Prostate gland (tissue), 2 donors: ENCODE measurements around the gene ERVFRD-1.

Experiments
- POLR2A ChIP-seq: fragments of 450-650 bp; IDR thresholded peaks from one replicate; pipeline ENCODE4 v1.6.1; 2016; ENCODE audit warnings: antibody characterized with exemption, mild to moderate bottlenecking
- POLR2AphosphoS5 ChIP-seq: sonication (generic); formaldehyde crosslinking; IDR thresholded peaks from one replicate; pipeline ENCODE4 v1.6.1; 2017; ENCODE audit warnings: antibody characterized with exemption
- TF ChIP-seq, protein P1 (sequence below), 4 experiments: fragments of 200-600 bp in 2 of 4; fragments of 450-650 bp in 2 of 4; sonication (generic) in 2 of 4; IDR thresholded peaks; 1 replicate in 3 of 4; 2 replicates in 1 of 4; pipeline ENCODE4 v1.5.1; 2016 to 2019; ENCODE audit warnings: antibody characterized with exemption in 4 of 4, mild to moderate bottlenecking in 2 of 4, moderate library complexity in 2 of 4

DNA sequence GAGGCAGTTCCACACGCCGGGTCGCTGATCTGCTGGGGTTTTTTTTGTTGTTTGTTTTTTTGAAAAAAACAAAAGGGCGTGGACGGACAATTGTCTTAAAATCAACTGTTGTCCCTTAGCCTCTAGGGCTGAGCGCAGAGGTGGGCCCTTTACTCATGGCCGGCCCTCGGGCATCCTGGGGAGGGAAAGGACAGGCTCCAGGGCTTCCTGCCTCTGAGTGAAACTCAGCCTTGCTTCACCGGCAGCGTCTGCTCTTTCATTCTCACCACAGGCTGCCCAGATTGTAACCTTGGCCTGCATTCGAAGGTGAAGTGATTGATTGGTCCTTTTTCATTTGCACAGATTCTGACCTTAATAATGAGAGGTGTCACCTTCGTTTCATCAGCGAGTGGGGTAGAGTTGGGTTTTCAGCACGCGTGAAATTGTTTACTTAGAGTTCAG is 17.1 kb downstream of the ERVFRD-1 start:
- TF ChIP-seq, protein P1, sequence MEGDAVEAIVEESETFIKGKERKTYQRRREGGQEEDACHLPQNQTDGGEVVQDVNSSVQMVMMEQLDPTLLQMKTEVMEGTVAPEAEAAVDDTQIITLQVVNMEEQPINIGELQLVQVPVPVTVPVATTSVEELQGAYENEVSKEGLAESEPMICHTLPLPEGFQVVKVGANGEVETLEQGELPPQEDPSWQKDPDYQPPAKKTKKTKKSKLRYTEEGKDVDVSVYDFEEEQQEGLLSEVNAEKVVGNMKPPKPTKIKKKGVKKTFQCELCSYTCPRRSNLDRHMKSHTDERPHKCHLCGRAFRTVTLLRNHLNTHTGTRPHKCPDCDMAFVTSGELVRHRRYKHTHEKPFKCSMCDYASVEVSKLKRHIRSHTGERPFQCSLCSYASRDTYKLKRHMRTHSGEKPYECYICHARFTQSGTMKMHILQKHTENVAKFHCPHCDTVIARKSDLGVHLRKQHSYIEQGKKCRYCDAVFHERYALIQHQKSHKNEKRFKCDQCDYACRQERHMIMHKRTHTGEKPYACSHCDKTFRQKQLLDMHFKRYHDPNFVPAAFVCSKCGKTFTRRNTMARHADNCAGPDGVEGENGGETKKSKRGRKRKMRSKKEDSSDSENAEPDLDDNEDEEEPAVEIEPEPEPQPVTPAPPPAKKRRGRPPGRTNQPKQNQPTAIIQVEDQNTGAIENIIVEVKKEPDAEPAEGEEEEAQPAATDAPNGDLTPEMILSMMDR (IDR thresholded peaks at IDR 0.05) = no peak
- TF ChIP-seq POLR2A (no peak), POLR2AphosphoS5 (peak; percentile 10)
